DMS53 (cell line): ENCODE results near the gene CYP1B1.
"Not testable (repeated sequence)": the region's sequence is repeated elsewhere in the genome, so short reads cannot be mapped to it uniquely, and the experiment has no call there.

ENCODE experiments used
- DNase-seq: peaks from one replicate; lab custom pipeline; 2025; lab: John Stamatoyannopoulos, UW

Gene CYP1B1

DNA sequence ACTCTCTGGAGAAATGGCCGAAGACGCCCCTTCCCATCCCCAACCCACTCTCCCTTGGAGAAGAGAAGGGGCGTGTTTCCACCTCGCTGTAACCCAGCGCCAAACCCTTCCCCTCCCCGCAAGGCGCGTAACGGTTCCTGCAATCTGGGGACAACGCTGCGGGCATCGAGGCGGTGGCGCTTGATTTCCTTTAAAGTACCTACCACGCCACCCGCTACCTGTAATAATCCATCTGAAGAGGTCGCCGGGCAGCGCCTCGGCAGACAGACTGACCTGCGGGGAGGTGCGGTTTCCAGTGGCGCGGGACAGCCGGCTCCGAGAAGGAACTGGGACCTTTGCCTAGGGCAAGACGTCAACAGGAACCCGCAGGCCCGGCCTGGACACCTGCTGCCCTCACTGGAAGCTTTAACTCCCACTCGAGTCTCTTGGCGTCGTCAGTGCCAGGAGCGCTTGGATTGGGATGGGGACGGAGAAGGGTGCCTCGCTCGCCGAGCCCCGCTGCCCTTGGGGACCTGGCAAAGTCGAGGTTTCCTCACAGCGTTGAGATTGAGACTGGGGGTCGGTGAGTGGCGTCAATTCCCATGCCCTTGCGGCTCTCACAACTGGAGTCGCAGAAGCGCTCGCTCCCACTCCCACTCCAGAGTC, at the start of gene CYP1B1:
CYP1B1 (minus strand) TSS at position 645 of the 645 bp plus-strand sequence. CDS start 763 bp downstream, outside the sequence.
- peak; percentile 57 for DNase-seq

DNA sequence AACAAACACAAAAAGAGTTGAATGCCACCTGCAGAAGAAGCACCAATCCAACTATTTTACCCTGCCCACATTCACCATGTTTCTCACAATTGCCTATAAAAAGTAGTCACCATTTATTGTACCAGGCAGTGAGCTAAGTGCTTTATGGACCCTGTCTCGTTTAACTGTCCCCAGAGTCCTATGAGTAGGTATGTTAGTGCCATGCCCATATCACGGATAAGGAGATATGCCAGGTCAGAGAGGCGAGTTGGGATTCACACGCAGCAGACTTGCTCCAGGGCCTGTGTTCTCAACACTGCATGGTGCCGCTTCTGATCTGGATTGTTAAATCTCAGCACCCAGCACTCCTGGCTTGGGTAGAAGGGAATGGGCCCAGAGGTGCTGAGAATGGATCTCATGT, 49.1 kb upstream of the CYP1B1 start:
- DNase-seq = no peak

DNA sequence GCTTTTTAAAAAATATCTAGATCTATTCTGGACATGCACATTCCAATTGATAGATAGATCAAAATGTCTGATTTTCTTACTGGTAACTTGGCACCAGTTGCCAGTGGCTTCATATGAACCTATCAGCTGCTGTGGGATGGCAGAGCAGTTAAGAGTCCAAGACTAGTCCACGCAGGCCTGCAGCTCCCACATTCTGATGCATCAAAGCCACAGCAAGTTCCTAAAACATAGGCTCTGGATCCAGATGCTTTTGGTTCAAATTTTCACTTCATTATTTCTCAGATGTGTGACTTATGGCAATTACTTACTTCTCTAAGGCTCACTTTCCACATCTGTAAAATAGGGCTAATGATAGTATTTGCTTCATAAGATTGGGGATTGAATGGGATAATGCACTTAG, 48.0 kb upstream of the CYP1B1 start:
- no peak for DNase-seq

DNA sequence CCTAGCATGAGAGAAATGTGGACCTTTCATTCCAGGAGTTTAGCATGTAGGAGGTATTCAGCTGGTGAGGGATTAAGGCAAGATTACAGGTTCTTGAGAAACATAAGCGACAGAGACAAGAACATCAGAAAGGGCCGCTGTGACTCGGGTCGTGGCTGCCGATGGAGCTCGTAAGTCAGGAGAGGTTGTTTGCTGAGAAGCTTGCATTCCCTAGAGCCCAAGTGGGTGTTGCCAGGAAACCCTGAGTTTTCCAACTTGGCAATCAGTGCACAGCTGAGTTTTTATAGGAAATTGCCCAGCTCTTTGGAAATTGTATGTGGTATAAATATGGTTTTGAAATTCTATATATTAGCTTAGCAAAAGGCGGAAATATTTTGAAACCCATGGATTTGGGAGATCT, 46.4 kb upstream of the CYP1B1 start:
- no peak for DNase-seq

DNA sequence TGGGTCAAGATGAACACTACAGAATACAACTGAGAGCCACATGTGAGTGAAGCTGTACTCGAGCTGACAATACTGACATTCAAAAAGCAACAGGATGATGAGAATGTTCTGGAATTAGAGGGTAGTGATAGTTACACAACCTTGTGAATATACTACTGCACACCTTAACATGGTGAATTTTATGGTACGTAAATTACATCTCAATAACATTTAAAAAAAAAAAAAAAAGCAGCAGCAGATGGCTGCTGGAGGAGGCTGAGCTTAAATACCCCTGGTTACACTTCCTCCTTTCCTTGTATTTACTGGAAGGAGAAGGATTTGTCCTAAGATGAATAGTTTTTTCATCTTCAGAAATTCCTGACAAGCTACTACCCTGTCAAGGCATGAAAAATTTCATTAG, 45.5 kb upstream of the CYP1B1 start:
- DNase-seq = no peak

DNA sequence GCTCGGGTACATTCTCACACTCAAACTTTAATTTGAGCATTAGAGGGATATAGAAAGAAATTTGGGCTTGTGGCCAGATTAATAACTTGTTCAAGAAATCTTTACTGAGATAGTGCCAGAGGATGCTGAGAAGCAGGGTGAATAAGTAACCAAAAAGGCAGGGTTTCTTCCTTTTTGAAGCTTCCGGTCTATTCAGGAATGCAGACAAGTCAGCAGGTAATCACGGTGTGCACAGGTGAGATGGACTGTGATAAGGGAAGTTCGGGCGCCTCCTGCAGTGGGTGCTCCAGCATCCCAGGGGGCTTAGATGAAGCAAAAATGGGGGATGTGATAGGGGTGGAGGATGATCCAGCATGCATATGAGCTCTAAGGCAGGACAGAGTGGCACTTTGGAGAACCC, 44.9 kb upstream of the CYP1B1 start:
- DNase-seq = no peak

DNA sequence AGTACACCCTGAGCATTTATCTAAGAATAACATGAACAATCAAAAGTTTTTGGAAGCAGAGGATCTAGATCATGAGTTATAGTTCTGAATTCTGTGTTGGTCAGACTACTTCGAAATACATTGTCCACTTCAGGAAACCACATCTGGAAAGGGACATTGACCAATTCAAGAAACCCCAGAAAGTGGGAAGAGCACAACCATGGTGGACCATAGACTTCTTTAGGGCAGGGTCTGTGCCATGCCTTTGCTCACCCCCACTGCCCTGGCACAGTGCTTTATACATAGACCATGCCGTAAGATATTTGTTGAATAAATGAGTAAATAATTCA, 44.3 kb upstream of the CYP1B1 start:
- DNase-seq = no peak

DNA sequence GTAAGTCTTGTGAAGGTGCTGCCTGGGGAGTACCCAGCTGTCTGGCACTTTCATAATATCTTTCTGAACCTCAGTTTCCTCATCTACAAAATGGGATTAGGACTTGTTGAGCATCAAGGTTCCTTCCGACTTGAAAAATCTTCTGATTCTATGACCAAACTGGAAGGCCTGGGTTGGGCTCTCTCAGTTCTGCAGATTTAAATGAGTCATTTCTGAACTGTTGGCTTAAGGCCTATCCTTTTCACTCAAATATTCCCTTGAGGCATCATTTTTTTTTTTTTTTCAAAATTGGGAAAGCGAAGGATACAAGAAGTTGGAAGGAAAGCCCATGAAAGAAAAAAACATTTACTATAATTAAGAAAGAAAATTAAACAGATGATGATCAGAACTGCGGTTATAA, 40.8 kb upstream of the CYP1B1 start:
- DNase-seq = no peak

DNA sequence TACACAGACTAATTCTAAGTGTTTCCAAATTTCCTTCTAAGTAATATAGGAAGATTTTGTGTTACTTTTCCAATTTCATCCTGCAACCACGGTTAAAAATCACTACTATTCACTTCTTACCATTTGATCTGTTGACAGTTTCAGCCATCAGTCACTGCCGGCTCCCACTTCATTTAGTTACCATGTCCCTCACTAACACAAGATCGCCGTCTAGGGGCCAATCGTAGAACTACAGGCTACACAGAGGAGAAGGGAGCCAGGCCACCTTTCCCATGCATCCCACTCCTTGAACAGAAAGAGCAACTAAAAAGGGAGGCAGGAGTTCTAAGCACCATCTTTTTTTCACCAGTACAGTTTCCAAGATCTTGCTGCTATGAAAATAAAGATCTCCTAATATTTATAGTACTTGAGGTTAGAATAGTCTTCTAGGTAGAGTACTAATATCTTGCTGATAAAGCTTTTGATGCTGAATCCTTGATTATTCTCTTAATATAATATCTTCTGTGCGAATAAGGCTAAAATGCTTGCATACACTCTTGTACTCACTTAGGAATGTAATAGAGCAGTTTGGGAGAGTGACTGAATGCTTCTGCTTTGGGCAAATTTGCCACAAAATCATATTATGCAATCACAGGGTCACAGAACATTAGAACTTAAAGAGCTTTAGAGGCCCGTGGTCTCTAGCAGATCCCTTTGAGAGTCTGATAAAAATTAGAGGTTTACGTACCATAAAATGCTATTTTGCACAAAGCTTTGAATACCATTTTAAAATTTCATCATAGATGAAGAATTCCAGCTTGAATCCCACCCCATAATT, 39.5 kb upstream of the CYP1B1 start:
- DNase-seq = peak; percentile 84

DNA sequence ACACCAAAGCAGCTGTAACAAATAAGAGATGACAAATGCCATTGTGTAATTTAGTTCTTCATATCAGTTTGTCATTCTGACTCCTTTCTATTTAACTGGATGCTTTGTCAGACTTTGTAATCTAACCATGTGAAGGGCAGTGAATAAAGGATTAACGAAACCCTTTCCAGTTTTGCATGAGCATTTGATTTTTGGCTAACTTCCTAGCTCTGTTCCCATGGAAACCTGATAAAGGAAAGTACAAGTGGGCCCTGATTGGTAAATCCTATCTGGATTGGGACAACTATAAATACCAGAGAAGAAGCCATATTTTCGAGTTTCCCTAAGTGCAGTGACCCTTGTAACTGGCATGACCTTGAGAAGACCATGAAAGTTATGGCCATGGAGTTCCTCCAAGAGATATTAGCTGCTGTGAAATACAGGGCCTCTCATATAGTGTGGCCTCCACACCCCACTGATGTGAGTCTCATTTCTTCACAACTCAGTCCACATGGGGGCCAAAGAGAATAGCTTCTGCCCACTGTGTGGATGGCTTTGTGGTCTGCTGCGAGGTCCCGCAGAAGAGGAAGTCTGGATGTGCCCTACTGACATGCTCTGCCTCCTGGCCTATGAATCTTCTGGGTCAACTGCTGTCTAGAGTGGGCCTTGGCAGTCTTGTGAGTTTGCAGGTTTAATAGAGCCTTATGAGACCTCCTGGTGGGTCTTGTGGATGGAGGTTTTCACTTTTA, 38.2 kb upstream of the CYP1B1 start:
- no peak for DNase-seq

DNA sequence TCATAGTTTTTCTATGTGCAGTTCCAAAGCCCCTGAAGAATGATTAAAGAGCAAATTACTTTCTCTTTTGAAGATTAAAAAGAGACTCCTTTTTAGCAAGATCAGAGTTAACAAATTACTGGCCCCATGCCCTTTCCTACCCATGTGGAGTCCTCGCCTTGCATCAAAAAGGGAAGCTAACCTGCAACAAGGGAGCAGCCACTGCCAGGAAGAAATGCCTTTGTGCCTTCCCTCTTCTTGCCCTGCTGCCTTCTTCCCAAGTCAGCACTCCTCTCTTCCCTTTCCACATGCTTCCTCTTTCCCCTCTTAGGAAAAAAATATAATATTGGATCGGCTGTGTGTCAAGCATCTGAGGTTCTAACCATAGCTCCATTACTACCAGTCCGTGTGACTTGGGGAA, 37.1 kb upstream of the CYP1B1 start:
- DNase-seq = no peak

DNA sequence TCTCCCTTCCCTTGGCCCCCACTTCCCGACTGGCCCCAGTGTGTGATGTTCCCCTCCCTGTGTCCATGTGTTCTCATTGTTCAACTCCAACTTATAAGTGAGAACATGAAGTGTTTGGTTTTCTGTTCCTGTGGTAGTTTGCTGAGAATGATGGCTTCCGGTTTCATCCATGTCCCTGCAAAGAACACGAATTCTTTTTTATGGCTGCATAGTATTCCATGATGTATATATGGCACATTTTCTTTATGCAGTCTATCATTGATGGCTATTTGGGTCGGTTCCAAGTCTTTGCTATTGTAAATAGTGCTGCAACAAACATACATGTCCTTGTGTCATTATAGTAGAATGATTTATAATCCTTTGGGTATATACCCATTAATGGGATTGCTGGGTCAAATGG, 35.4 kb upstream of the CYP1B1 start:
- DNase-seq = not testable (repeated sequence)

DNA sequence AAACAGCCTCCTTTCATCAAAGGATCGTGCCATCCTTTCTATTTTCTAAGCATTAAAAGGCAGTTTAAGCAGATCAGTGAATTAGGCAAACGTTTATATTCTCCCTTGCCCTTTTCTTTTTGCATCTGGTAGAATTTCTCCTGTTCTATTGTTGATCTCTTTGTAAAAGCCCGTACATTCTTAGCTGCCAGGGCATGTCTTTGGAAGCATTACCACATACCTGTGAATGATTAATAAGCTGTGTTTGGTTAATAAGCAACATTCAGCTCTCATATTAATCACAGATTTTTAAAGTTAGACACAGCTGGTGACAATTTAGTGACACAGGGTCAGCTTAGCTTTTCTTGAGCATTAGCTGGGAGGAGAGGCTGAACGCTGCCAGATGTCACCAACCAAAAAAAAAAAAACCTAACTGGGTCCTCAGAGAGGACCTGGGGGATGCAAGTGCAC, 33.8 kb upstream of the CYP1B1 start:
- no peak for DNase-seq

DNA sequence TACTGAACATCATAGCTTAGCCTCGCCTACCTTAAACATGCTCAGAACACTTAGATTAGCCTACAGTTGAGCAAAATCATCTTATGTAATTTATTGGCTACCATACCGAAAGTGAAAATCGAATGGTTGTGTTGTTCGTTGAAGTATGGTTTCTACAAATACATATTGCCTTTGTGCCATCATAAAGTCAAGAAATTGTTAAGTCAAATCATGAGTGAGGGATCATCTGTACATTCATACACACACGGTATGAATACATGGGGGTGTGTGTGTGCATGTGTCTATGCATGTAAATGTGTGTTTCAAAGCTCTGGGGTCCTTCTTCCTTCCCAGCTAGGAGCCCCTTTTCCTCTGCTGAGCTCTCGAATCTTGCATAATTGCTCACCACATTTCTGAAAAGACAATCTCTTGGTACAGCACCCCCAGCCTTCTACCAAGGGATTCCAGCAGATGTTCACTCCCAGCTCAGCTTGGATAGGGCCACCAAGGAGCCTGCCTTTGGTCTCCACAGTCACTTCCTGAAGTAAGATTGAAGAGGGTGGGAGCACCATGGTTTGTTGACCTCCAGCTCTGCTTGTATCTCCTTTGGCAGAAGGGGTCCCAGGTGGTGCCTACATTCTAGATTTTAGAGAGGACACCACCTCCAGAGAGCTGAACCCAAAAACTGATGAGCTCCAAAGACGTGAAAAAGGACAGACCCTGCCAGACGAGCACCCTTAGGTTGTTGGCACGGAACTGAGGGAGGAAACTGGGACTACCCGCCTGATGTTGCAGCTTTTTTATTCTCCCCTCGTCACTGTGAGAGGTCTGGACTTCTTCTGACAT, 33.2 kb upstream of the CYP1B1 start:
- DNase-seq = no peak

DNA sequence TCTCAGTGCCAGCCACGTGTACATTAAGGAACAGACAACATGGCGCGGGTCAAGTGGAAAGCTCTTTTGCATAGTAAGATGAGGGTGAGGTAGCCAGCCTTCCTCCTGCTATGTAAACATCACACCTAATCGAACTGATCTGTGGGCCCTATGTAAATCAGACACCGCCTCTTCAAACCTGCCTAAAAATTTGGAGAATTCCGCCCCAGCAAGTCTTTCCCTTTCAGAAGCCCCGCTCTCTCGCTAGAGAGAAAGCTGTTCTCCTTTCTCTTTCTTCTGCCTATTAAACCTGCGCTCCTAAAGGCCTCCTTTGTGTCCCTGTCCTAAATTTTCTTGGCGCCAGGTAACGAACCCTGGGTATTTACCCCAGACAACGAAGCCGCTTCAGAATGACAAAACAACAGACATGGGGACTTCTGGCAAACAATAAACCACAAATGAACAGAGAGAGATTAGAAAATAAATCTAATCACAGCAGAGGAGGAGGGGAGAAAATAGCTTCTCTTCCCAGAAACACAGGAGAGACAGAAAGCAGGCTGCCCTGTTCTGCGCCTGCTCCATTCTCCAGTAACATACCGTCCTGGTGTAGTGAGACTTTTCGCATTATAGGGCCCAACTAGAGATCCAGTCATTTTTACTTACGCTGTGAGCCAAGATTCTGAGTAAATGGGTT, 31.9 kb upstream of the CYP1B1 start:
- DNase-seq = no peak

DNA sequence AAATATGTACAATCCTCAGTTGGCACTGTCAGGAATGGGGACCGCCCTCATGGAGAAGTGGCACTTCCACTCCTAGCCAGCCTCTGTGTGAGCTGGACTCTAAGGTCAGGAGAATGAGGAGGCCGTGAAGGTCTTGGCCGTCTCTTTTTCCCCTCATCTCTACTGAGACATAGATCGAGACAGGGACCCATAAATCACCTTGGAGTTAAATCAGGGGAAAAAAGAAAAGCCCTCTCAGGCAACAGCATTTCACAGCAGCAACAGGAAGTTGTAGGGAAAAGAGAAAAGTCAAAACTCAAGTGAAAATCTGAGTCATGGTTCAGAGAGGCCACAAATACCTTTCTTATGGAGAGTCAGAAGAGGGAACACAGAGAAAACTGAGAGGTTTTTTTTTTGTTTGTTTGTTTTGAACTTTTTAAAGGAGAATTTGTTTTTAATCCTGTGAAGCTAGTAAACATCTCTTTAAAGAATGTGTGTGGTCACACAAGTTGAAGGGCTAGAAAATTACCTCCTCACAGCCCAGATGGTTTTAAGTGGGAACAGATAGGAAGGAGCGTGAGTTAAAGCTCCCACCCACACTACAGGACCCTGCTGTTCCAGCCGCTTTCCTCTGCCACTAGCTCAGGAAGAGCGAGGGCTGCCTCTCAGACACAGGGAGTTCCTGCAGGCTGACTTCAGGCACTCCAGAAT, 30.6 kb upstream of the CYP1B1 start:
- peak; percentile 14 for DNase-seq

DNA sequence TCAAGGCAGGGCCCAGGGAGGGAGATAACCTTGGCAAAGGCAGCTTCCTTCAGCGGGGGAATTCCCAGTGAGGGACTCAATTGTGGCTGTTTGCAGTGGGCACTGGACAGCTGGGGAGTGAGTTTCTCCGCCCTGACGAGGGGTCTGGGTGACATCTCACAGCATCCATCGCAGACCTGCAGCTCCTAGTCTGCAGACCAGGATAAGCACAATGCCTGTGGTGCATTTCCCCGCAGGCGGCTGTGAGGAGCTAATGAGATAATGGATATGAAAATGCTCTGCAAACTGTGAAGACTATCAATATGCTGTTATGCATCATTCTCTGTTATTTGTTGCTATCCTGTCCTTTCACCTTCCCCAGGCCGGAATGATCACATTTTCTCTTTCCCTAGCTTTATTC, 30.0 kb upstream of the CYP1B1 start:
- DNase-seq = no peak

DNA sequence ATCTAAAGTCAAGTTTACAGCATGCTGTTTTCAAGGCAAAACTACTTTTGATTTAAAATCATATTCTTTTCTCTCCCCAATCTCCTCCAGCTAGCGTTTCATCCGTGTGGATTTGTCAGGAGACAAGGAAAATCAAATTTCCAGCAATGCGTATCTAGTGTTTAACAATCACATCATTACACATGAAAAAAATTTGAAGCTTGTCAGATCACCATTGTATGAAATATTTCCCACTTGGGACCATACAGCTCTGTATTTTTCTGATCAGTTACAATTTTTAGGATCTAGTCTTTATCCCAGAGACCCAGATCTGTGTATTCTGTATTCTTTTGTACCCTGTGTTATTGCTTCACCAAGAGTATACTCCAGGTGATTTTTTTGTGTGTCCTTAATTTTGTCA, 28.6 kb upstream of the CYP1B1 start:
- no peak for DNase-seq

DNA sequence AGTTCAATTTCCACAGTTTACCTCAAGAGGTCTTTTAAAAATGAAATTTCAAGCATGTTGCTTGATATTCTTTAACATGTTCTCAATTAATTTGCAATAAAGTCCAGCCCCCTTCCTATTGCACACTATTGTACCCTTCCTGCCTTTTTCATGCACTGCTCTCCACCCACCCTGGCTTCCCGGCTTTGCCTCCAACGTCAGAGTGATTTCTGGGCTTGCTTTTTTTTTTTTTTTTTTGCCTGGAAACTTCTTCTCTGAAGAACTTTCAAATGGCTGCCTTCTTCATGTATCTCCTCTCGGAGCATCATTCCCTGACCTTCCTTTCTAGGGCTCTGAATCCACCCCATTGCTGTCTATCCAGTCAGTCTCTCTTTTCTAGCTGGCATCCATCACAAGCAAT, 24.4 kb upstream of the CYP1B1 start:
- no peak for DNase-seq

DNA sequence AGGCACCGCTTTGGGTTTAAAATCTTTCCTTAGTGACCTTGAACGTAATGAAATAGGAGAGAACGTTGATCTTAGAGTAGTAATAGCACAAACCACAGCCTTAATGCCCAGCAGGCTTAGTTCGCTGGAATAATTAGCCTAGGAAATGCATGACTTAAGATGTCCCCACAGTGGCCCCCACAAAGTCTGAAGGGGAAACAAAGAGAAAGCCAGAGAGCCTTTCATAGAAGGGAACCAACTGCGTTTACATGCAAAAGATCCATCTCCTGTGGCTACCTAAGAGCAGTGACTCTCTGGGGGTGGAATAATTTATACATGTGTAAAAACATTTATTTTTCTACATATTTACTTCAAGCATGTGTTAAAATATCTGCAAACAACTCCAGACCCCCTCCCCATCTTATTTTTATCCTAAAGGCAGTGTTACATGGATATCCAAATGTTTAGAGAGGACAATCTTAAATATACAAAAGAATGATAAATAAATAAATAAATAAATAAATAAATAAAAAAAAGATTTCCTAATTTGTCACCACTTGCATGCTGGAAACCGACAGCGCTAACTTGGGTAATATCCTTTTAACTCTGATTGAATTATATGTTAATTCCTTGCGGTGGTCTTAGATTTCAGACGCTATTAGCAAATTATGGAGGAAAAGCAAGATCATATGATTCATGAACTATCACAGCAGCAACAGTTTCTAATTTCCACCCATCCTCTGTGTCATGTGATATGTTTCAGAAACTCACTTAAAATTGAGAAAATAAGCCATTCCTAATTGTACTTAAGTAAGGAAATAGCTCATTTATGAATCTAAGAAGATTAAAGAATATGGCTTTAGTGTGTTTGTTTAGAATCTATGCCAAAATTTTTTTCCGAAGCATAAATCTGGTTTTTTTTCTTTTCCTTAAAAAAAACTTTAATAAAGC, 23.4 kb upstream of the CYP1B1 start:
- DNase-seq = no peak
